ENCODE data around the gene SGPL1.
"Not testable (repeated sequence)": the region's sequence is repeated elsewhere in the genome, so short reads cannot be mapped to it uniquely, and the experiment has no call there.

The SGPL1 gene

DNA sequence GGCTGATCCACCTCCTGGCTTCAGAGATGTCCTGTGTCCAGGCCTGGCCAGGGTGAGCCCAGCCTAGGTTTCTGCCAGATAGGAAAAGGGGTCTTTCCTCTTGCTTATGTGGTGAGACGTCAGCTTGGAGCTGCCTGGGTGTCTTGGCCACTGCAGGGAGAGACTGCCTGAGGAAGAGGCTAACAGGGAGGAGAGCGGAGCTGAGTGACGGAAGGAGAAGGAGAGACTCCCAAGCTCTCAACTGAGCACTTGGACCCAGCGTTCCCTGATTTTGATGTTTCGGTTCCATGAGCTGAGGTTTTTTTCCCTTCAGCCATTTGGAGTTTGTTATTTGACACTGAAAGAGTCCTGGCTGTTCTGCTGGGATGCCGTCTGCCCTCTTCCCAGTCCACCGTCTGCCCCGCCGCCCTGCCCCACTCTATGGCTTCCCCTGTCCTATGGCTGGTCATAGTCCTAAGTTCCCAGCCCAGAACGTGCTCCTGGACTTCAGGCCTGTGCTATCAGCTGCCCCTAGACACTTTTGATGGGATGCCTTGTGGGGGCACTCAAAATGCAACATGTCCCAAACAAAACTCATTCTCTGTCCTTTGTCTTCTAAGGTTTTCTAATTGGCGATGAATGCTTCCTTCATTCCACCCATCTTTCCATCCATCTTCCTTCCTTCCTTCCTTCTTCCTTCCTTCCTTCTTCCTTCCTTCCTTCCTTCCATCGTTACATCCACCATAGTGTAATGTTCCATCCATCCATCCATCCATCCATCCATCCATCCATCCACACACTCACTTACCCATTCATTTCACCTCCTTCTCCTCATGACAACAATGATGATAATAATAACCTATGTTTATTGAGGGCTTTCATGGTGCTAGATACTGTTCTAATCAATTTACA is 92.9 kb downstream of the SGPL1 start:
- DNase-seq: no peak

DNA sequence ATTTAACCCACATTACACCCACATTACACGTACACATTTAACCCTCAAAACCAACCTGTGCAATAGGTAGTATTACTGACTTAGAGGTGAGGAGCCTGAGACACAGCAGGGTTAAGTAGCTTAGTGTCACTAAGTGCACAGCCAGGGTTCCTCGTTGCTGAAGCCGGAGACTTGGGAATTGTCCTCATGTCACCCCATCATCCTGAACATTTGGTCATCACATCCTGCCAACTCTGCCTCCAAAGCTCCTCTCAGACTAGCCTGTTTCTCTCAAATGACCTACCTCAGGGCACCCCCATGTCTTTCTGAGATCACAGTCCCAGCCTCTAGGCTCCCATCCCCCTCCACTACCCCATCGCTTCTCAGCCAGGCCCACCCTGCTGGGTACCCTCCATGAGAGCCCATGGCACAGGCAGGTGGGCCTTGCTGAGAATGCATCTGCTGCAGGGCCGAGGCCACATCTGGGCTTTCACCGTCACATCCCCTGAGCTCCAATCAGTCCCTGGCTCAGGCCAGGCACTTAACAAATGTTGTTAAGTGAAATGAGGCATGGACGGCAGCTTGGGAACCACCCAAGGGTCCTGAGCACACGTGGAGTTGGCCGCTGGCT is 93.7 kb downstream of the SGPL1 start:
- DNase-seq: no peak

DNA sequence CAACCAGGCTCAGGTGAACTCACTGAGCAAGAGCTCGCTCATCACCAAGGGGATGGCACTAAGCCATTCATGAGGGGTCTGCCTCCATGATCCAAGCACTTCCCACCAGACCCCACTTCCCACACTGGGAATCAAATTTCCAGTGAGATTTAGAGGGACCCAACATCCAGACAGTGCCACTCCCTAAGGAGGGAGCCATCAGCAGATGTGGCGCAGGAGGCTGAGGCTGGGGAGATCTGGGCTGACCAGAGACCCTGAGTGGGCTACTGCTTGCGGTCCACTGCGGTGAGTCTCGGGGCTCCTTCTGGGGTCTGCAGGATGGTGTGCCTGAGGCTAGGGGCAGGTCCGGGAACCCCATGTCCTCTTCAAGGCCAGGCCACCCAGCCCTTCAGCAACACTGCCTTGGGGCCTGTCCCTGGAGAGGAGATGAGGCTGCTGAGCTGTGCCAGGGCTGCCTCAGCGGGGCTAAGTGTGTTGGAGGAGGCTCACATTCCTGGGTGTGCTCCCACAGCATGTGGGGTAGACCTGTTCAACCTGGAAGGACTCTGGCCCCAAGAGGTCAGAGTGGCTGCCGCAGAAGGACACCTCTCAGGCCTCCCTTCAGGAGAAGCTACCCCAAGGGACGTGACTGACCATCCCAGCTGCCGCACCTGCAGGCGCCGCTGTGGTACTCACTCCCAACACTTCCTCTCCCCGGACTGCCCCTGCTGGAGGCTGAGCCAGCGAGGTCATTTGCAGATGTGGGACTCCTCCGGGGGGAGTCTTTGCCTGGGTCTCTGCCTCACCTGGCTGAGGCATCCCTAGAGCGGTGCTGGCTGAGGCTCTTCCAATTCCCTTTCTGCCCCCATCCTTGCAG is 95.0 kb downstream of the SGPL1 start:
- no peak for DNase-seq

DNA sequence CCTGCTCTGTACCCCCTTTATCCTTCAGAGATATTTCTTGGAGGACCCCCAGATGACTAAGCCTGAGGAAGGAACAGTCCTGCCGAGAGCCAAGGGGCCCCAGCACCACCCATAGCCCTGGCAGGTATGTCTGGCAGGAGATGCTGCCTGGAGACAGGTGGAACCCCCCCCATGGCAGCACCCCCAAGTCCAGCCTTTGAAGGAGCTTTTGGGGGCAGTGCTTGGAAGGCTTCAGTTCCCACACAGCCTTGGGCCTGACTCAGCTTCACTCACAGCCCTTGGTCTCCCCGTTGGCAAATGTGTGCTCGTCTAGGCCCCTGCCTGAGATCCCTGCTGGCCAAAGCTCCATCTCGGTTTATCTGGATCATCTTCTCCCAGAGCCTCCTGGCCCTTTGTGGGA is 95.6 kb downstream of the SGPL1 start:
- no peak for DNase-seq

DNA sequence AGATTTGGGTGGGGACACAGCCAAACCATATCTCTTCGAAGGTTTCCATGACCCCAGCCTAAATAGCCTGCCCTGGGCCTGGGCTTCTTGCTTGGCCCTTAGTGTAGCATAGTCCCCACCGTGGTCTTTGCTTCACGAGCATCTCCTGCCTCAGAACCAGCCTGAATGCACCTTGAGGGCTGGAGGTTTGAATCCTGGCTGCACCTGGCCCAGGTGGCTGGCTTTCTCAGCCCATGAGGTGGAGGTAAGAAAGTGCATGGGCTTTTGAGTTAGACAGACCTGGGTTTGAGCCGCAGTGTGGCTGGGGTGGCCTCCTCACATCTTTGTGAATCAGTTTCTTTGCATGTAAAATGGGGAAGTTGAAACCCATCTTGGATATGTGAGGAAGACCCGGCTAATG is 96.8 kb downstream of the SGPL1 start:
- no peak for DNase-seq

DNA sequence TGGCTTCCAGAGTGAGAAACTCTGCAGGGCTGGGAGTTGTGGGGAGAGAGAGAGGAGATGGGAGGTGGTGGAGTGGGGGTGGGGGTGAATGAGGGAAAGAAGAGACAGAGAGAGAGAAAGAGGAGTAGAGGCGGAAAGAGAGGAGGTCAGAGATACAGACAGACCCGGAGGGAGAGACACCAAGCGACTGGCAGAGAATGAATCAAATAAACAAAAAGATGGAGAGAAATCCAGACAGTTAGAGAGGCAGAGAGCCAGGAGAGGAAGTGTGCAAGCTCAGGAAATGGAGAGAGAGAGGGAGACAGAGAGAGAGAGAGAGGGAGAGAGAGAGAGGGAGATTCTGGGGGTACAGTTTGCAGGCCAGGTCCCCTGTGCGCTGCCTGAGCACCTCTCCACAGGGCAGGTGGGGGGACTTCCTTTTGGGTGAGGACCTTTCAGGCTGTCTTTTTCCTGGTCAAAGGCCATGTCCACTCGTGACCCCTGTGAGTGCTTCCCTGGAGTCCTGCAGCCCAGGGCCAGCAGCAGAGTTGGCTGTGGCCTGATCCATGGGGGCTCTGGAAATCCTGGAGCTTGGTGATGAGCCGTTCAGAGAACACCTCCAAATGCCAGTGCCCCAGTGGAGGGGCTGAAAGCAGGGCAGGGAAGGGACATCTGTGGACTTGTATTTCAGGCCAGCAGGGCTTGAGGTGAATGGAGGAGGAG is 97.6 kb downstream of the SGPL1 start:
- no peak for DNase-seq

DNA sequence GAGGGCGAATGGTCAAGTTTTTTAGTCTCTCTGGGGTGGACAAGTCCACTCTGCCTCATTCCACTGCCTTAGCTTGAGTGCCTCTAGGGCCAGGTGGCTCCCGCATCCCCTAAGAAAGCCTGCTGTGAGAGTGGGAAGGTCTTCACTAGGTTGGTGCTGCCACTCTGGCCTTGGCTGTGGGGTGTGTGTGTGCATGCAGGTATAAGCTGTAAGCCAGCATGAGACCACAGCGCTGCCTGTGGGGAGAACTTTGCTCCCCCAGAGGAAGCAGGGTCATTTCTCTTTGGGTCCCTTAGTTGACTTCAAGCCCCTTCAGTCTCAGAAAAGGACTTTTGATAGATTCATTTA is 98.1 kb downstream of the SGPL1 start:
- no peak for DNase-seq

DNA sequence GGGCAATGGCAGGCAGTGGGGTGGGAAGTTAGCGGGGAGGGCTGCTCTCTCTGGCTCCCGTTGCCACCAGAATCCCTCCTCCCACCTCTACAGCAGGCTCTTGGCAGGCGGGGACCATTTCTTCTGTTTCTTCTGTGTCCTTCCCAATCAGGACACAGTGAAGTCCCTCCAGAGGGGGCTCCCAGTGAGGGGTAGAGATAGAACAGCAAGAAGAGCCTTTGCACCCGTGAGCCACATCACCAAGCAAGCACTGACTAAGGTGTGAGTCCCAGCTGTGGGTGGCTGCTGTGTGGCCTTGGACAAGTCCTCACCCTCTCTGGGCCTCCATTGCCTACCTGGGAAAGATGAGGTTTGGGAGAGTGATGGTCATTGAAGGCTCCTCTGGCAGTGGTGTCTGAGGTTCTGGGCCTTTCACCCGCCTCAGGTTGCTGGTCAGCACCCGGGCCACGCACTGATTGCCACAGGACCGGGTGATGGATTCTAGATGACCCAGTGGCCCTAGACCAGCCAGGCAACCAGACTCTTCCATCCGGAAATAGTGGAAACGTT is 98.6 kb downstream of the SGPL1 start:
- no peak for DNase-seq

DNA sequence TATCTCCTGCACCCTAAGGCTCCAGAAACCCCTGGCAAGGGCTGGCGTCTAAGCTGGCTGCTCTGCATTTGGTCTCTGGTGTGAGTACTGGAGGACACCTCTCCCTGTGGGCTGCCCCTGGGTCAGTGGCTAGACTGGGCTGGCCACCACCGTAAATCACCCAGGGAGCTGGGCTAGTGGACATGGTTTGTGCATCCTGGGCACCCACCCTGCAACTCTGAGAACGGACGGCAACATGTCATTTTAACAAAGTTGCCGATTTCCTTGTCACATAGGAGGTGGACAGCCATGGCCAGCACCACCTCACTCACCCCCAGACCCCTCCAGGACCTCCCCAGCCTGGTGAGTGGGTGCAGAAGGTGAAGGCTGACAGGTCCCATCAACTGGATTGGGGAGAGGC is 99.5 kb downstream of the SGPL1 start:
- DNase-seq: no peak

DNA sequence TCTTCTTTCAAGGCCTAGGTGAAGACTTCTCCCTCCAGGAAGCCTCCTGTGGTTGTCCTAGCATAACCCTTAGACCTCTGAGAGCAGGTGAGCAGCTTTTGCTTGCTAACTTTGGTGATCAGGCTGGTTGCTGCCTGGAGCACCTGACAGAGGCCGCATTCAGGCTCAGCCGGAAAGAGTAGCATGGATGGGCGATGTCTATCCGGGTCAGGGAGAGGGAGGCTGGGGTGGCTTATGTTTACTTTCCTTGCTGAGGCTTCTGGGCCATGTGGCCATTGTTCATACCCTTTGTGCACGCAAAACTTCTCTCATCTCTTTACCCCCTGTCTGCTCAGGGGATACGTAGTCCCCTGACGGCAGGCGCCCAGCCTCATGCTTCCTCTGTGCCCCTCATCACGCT is 100.1 kb downstream of the SGPL1 start:
- DNase-seq: no peak

DNA sequence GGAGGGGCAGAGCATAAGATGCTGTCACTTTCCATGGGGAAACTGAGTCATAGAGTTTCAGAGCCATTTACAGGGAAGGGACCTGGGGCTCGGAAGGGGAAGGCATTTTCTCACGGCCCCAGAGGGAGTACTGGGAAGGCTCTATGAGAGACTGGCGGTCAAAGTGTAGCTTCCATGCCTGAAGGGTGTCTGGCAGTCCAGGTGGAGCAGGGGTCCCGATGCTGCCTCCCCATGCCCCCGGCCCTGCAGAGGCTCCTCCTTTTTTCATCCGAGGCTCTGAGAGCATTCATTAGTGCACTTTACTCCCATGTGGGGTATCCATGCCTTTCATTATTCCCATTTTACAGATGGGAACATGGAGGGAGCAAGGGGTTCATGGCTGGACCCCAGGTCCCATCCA is 100.5 kb downstream of the SGPL1 start:
- no peak for DNase-seq

DNA sequence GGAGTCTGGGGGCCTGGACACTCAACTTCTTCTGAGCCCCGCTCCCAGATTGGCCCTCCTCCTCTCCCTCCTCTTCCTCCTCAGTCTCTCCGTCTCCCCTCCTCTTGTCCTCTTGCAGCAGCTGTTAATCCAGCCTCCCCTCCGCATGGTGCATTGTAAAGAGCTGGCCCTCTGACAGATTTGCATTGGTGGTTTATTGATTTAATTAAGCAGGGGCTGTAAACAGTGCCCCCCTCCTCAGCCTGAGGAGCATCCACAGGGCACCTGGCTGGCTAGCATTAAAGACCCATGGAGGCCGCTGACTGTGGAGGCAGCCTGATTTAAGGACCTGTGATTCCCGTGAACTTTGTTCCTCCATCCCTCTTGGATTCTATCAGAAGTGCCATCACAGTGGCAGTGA is 101.5 kb downstream of the SGPL1 start:
- no peak for DNase-seq

DNA sequence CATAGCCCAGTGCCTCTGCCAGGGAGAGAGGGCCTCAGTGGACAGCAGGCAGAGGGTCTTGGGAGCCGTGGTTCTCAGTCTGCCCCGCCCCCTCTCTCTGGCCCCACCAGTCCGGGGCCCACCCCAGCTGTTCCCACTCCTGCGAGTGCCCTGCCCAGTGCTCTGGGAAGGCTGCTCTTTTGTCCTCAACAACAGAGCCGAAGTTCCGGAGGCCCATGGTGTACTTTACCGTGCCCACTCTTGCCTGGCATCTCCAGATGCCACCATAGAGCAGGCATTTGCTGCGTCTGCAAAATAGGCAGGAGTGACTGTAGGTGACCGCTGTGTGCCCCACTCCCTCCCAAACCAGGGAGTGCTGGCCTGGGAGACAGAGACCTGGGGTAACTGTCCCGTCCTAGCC is 101.9 kb downstream of the SGPL1 start:
- DNase-seq: no peak

DNA sequence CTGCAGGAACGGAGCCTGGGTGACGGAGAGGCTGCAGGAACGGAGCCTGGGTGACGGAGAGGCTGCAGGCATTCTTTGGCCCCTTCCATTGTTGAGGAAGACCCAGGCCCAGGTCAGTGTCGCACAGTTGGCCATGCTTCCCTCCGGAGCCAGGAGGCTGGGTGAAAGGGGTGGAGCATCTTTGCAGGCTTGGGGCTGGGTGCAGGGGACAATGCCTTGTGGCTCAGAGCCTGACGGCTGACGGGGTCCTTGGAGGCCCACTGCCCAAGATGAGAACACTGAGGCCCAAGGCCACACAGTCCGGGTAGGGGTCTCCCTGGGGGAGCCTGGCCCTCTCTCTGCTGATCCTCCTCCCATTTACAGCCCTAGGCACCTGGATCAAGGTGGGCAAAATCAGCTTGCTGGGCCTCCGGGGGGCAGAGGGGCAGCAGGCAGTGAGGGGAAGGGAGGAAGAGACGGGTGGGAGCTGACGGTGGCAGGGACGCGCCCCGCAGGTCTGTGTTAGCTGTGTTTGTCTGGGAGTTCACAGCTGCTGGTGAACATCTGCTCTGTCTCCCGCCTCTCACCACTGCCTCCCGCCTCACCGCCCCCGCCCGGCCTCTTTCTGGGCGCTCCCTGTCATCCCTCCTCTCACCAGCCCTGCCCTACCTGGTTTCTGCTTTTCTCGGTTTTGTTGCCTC is 103.2 kb downstream of the SGPL1 start:
- no peak for DNase-seq

DNA sequence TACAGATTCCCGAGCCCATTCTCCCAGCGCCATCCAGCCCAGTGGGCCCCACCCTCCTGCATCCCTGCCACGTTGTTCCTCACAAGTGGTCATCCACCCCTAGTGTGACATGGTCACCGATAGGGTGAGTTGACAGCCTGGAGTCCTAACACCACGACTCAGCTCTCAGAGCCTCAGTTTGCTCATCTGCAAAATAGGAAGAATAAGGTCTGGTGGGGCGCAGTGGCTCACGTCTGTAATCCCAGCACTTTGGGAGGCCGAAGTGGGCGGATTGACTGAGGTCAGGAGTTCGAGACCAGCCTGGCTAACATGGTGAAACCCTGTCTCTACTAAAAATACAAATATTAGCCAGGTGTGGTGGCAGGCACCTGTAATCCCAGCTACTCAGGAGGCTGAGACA is 104.2 kb downstream of the SGPL1 start:
- not testable (repeated sequence) for DNase-seq

DNA sequence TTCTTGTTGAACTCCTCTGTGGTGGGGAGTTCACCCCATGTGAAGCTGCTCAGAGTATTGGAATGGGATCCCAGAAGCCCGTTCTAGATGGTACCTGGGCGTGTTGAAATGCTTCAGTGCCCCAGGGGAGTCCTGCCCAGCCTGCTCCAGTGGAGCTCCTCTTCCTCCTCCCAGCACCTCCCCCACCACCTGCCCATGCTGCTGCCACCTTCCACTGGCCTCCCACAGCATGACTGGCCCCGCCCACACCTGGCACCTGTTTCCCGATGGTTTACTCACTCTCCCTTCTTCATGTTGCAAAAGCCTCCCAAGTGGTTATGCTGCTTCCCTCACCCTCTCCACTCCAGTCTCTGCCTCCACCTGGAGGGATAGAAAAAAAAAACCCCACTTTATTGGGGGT is 104.8 kb downstream of the SGPL1 start:
- no peak for DNase-seq

DNA sequence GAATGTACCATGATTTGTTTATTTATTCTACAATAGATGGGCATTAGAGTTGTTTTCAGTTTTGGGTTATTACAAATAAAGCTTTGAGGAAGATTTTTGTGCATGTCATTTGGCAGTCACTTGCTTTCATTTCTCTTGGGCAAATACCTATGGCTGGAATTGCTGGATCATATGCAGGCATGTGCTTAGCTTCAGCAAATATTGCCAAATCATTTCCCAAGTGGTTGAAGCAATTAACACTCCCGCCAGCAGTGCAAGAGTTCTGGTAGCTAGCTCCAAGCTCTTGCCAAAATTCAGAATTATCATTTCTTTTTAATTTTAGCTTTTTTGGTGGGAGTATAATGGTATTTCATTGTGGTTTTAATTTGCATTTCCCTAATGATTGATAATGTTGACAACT is 105.5 kb downstream of the SGPL1 start:
- DNase-seq: no peak

DNA sequence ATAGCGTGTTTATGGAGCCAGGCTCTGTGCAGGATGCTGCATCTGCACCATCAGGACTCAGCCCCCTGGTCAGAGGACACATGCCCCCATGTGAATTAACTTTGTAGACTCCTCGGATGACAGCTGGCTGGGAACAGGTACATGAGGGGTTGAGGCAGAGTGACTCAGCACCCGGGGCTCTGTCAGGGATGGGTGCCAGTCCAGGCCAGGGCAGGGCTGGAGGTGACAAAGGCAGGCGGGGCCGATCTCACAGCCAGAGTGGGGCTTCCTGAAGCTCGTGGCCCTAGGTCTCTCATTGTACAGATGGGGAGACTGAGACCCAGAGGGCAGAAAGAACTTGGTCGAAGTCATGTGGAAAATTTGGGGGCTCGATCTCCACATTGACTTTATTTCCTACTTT is 107.9 kb downstream of the SGPL1 start:
- no peak for DNase-seq

DNA sequence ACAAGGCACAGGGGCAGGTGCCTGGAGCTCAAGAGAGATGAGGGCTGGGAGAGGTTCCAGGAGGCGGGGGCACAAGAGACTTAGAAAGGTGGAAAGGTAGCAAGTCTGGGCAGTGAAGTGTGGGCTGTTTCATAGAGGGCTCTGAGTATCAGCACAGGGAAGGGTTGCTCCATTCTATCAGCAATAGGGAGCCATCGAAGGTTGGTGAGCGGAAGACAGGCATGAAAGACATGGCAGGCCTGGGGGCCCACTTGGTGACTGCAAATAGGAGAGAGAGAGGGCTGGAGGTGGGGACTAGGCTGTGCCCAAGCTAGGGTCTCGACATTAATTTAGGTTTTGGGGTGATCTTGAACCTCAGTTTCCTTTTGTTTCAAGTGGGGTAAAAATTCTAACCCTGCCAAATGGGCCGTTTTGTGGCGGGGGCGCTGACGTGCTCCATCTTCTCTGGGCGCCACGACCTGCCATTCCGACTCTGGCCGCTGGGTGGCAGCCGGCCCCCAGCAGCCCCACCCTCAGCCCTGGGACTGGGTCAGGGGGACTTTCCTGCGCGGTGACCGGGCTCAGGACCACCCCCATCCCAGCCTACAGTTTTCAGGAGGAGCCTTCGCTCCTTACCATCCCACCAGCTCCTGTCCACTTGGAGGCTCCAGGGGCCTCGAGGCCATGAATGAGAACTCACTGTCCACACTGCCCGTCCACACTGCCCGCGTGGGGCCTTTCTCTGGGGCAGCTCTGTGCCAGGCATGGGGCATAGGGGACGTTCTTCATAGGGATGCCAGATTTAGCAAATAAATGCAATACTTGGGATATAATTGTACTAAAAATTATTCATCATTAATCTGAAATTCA is 109.9 kb downstream of the SGPL1 start:
- DNase-seq: peak; percentile 2 to 11

DNA sequence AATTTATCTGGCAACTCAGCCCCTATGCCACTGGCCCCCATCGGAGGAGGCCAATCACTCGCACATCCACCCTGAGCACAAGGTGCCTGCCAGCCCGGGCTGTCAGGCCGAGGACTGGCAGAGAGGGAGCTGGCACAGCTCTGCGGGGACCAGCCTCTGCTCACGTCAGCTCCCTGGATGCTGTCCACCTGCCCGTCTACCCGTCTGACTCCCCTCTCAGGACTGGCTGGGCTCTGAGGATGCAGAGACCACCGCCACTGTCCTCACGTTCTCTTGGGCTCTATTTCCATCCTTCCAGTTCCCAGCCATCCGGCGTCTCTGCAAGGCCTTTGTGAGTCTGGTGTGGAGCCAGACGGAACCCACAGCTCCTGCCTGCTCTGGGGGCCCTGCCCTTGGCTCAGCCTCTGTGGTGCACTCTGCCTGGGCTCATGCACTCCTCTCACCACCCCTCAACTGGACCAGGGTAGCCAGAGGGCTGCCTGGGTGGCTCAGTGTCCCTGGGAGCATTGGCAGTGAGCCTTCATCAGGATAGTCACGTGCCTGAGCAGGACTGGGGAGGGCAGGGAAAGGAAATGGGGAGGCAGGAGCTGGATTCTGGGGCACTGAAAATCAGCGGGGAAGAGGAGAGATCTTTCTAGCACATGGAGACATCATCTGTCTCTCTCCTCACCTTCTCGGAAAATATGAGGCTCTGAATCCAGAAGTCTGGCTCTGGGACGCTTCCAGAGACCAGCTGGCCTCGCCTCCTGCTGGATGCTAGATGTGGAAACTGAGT is 110.7 kb downstream of the SGPL1 start:
- no peak for DNase-seq
